Peyer's patch (tissue), 4 donors: ENCODE measurements around the gene AUTS2.

Experiments used
- CTCF ChIP-seq, 6 experiments: fragments of 450-650 bp in 4 of 6; fragments of 200-600 bp in 2 of 6; sonication (generic) in 1 of 6; IDR thresholded peaks; one replicate each; pipeline ENCODE4 v1.5.1; 2017 to 2019; ENCODE audit warnings: antibody characterized with exemption in 6 of 6, mild to moderate bottlenecking in 3 of 6, moderate library complexity in 1 of 6
- POLR2A ChIP-seq, 2 donors: fragments of 450-650 bp; IDR thresholded peaks; one replicate each; pipeline ENCODE4 v1.5.1; 2017; ENCODE audit warnings: antibody characterized with exemption in 2 of 2, mild to moderate bottlenecking in 2 of 2, moderate library complexity in 2 of 2

- TF ChIP-seq CTCF (IDR thresholded peaks at IDR 0.05) = no peak
- TF ChIP-seq POLR2A (IDR thresholded peaks at IDR 0.05) = no peak
Observed at GRCh38 chr7:69968969-69969556, 370.8 kb downstream of the AUTS2 start.
